Parathyroid adenoma (tissue), 2 donors: ENCODE measurements around the gene MYO15B.

Experiments
- H2AFZ ChIP-seq: fragments of 300-600 bp; sonication (generic); one replicate; pipeline ENCODE4 v1.7.0; 2017; ENCODE audit warnings: antibody characterized with exemption, mild to moderate bottlenecking
- H3K27ac ChIP-seq: fragments of 300-600 bp; sonication (generic); one replicate; pipeline ENCODE4 v1.7.0; 2017
- H3K27me3 ChIP-seq: fragments of 300-600 bp; sonication (generic); one replicate; pipeline ENCODE4 v1.7.0; 2017; ENCODE audit warnings: low read length; ENCODE audit not compliant: control insufficient read depth, insufficient read depth
- H3K36me3 ChIP-seq: fragments of 300-600 bp; sonication (generic); one replicate; pipeline ENCODE4 v1.7.0; 2017; ENCODE audit warnings: low read length; ENCODE audit not compliant: control insufficient read depth, insufficient read depth
- H3K4me1 ChIP-seq: fragments of 300-600 bp; sonication (generic); one replicate; pipeline ENCODE4 v1.7.0; 2017; ENCODE audit warnings: control low read depth
- H3K4me2 ChIP-seq: fragments of 300-600 bp; sonication (generic); one replicate; pipeline ENCODE4 v1.7.0; 2017; ENCODE audit warnings: low read length
- H3K4me3 ChIP-seq: fragments of 300-600 bp; sonication (generic); one replicate; pipeline ENCODE4 v1.7.0; 2017; ENCODE audit warnings: low read depth, low read length
- H3K79me2 ChIP-seq: fragments of 300-600 bp; sonication (generic); one replicate; pipeline ENCODE4 v1.7.0; 2017; ENCODE audit warnings: control low read depth
- H3K9ac ChIP-seq: fragments of 300-600 bp; sonication (generic); one replicate; pipeline ENCODE4 v1.7.0; 2017; ENCODE audit warnings: mild to moderate bottlenecking
- H3K9me3 ChIP-seq: fragments of 300-600 bp; sonication (generic); one replicate; pipeline ENCODE4 v1.7.0; 2017; ENCODE audit warnings: low read length; ENCODE audit not compliant: control insufficient read depth
- TF ChIP-seq, protein P1 (sequence below): fragments of 300-600 bp; sonication (generic); IDR thresholded peaks from one replicate; pipeline ENCODE4 v1.7.0; 2017; ENCODE audit warnings: antibody characterized with exemption, mild to moderate bottlenecking
- donor health status: primary hyperparathyroidism.

MYO15B gene

DNA sequence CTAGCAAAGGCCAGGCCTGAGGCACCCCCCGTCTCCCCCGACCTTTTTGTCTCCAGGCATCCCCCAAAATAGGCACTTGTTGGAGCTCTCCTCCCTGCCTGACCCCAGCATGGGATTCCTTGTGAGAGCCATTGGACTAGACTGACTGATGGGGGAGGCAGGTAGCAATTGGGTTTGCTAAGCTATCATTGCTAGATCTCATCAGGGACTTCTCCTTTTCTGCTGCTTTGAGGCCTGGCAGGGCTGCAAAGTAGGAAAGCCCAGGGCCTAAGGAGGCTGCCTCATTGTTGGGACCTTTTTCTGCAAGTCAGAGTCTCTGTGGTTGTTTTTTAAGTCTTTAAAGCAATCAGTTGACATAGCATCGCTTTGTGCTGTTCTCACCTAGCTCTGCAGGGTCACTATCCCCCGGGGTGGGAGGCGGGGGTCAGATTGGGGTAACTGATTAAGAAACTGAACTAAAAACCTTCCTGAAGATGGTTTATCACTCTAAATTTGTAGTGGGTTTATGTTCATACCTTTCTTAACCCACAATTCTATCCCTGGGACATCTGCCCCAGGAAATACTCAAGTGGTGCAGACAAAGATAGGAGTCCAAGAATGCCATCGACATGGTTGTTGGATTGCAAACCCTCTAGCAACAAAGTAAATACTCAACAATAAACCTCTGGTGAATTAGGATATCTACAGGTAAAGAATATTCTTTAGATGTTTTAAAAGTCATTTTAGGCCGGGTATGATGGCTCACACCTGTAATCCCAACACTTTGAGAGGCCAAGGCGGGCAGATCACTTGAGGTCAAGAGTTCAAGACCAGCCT is 34.1 kb upstream of the MYO15B start:
- Histone ChIP-seq H3K27ac (no peak overlapping the region), H3K9ac (no peak overlapping the region), H3K36me3 (no peaks in the 10 kb centered on the region), H3K4me1 (peaks cover 32% of the 10 kb centered on the region), H3K4me3 (no peak overlapping the region), H3K9me3 (no peaks in the 10 kb centered on the region), H3K27me3 (no peaks in the 10 kb centered on the region), H3K4me2 (no peak overlapping the region), H2AFZ (no peak overlapping the region), H3K79me2 (peaks cover 4% of the 10 kb centered on the region)
- TF ChIP-seq, protein P1, sequence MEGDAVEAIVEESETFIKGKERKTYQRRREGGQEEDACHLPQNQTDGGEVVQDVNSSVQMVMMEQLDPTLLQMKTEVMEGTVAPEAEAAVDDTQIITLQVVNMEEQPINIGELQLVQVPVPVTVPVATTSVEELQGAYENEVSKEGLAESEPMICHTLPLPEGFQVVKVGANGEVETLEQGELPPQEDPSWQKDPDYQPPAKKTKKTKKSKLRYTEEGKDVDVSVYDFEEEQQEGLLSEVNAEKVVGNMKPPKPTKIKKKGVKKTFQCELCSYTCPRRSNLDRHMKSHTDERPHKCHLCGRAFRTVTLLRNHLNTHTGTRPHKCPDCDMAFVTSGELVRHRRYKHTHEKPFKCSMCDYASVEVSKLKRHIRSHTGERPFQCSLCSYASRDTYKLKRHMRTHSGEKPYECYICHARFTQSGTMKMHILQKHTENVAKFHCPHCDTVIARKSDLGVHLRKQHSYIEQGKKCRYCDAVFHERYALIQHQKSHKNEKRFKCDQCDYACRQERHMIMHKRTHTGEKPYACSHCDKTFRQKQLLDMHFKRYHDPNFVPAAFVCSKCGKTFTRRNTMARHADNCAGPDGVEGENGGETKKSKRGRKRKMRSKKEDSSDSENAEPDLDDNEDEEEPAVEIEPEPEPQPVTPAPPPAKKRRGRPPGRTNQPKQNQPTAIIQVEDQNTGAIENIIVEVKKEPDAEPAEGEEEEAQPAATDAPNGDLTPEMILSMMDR = no peak

DNA sequence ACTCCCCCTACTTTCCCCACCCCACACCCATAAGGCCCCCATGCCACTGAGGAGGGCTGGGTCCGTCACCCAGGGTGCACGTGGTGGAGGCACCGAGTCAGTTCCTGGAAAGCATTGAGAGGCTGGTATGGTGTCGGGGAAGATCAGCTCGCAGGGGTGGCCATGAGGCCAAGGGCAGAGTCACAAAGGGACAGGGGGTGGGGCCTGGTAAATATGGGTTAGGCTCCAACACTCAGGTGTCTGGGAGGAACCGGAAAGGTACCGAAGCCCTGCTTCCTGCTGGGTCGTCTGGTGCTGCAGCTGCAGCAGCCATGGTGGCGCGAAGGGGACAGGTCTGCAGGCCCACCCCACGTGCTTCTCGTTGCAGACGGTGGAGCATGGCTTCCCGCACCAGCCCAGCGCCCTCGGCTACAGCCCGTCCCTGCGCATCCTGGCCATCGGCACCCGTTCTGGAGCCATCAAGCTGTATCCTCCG is 31.9 kb upstream of the MYO15B start:
- no peaks in the 10 kb centered on the region for H3K36me3 ChIP-seq
- H3K27me3 ChIP-seq = no peaks in the 10 kb centered on the region
- no peaks in the 10 kb centered on the region for H3K9me3 ChIP-seq
- no peak overlapping the region for H3K4me2 ChIP-seq
- peaks cover 4% of the 10 kb centered on the region for H3K79me2 ChIP-seq
- H3K9ac ChIP-seq = no peak overlapping the region
- no peak overlapping the region for H3K27ac ChIP-seq
- TF ChIP-seq, protein P1 = no peak
- no peak overlapping the region for H3K4me3 ChIP-seq
- H3K4me1 ChIP-seq = peaks cover 15% of the 10 kb centered on the region
- no peak overlapping the region for H2AFZ ChIP-seq

DNA sequence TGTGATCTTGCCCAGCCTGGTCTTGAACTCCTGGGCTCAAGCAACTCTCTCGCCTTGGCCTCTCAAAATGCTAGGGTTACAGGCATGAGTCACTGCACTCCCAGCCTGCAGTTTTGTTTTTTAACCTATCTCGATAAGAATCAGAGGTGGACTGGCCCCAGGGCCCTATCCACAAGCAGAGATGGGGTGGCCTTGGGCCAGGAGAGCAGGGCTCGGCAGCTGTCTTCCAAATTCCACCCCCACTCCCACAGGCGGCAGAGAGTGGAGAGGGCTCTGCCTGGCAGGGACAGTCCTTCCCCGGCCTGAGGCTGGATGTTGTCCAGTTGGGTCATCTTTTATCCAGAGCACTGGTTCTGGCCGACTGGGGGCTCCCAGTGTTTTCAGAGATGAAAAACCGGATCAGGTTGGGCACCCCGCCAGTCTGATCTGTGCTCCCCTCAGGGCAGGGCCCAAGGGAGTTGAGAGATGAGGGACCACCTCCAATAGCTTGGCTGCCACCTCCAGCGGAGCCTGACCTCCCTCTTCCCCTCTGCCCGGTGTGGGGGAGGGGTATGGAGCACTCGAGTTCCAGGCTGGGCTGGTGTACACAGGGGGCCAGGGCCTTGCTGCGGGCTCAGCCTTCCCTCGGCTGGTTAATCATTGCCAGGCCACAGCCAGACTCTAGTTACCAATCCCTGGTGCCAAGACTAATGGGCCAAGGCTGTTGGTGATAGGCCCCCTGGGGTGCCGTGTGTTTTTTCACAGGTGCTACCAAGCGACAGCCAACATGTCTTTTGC is 30.3 kb upstream of the MYO15B start:
- peaks cover 9% of the 10 kb centered on the region for H3K4me1 ChIP-seq
- peak overlapping the region; percentile 87 for H3K27ac ChIP-seq
- TF ChIP-seq, protein P1 = no peak

DNA sequence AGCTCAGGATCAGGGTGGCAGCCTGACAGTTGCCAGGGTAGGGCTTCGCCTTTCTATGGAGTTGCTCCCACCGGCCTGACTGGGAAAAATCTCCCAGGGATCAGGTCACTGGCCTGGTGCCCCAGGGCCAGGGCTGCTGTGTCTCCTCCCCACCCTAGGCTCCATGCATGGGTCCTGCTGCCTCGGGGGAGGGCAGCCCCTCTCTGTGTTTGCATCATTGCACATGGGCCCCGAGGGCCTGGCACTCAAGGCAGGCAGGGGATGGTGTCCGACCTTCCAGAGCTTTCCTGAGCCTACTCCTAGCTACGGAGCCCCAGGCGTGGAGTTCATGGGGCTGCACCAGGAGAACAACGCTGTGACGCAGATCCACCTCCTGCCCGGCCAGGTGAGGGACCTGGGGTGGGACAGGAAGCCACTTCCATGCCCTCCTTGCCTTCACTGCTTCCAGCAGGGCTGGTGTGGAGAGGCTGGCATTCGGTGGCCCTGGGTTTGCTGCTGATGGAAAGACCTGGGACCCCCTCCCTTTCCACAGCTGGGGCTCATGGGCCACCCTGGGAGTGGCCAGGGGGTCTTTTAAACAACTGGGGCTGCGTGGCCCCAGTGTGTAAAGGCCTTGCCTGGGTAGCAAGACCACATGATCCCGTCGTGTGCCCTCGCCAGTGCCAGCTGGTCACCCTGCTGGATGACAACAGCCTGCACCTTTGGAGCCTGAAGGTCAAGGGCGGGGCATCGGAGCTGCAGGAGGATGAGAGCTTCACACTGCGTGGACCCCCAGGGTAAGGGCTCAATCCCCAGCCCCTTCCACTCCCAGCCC is 29.5 kb upstream of the MYO15B start:
- no peak overlapping the region for H3K4me2 ChIP-seq
- no peaks in the 10 kb centered on the region for H3K9me3 ChIP-seq
- H3K79me2 ChIP-seq = peaks cover 4% of the 10 kb centered on the region
- TF ChIP-seq, protein P1 = no peak
- no peak overlapping the region for H3K4me3 ChIP-seq
- no peaks in the 10 kb centered on the region for H3K36me3 ChIP-seq
- H3K27me3 ChIP-seq = no peaks in the 10 kb centered on the region
- peak overlapping the region; percentile 65 for H2AFZ ChIP-seq
- H3K4me1 ChIP-seq = peaks cover 9% of the 10 kb centered on the region
- peak overlapping the region; percentile 87 for H3K27ac ChIP-seq
- H3K9ac ChIP-seq = no peak overlapping the region

More for the DNA sequence above, 30.3 kb upstream of the MYO15B start:
- H3K79me2 ChIP-seq = peaks cover 4% of the 10 kb centered on the region
- peak overlapping the region; percentile 65 for H2AFZ ChIP-seq
- no peak overlapping the region for H3K9ac ChIP-seq
- H3K36me3 ChIP-seq = no peaks in the 10 kb centered on the region
- H3K9me3 ChIP-seq = no peaks in the 10 kb centered on the region
- H3K4me3 ChIP-seq = no peak overlapping the region
- H3K27me3 ChIP-seq = no peaks in the 10 kb centered on the region
- peak overlapping the region; percentile 45 for H3K4me2 ChIP-seq
